Stimulated activated CD8-positive, alpha-beta memory T cell treated with anti-CD3 and anti-CD28 coated beads, Interleukin-4, amount 100 ng/mL, for 1 hour (primary cell): ENCODE measurements around the gene ADCY5.

ENCODE experiments used
- DNase-seq, 2 donors: peaks; one replicate each; pipeline ENCODE4 v3.0.0-alpha.2; 2020; ENCODE audit warnings: low read depth in 2 of 2, low spot score in 1 of 2

The ADCY5 gene

GRCh38 chr3:123289391-123290106 is 159.3 kb downstream of the ADCY5 start:
- no peak for DNase-seq

DNA sequence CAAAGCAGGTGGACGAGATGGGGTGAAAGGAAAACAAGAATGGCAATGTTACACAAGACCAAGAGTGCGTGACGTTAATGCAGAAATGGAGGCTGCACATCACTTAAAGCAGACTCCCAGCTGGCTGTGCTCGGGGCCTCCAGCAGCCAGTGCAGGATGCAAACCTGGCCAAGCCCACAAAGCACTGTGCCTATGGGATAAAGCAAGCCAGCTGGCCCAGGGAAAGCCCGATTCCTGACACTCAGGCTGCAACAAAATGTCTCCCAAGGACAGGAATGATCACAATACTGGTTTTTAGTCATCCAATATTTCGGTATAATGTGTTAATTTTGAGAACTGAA is 161.0 kb downstream of the ADCY5 start:
- DNase-seq = no peak

DNA sequence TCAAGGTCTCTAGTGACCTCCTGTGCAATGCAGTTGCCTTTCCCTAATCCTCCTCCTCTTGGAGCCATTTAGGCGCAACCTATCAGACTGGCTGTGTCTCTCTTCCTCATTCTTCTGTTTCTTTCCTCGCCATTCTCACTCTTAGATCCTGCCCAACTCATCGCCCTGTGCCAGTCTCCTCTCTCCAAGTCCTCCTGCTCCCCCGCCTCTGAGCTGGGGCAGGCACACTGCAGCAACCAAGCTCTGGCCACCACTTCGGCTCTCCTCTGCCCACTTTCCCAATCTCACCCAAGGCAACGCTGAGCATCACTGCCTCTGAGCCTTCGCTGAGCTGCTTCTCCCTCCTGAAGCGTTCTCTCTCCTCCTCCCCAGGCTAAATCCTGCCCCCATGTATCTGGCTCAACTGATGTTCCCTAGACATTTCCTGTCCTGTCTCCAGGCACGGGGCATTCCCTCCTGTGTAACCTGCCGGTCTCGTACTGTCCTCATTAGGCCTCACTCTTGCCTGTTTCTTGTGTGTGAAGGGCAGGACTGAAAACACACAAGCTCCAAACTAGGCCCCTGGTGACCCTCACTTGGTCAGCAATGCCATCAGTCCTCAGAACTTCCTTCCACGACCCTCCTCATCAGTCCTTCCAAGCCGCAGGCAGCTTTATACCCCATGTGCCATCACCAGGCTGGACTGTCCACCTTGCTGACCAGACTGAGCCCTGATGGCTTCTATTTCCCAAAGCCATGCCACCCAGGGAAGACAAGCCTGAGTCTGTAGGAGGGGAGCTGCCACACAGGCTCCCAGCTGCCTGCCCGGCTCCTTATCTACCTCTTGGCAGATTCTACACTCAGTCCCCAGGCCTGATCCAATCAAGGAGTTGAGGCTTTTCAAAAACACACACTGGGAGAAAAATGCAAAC is 161.6 kb downstream of the ADCY5 start:
- DNase-seq = no peak

GRCh38 chr3:123286308-123287023 is 162.4 kb downstream of the ADCY5 start:
- DNase-seq = no peak

DNA sequence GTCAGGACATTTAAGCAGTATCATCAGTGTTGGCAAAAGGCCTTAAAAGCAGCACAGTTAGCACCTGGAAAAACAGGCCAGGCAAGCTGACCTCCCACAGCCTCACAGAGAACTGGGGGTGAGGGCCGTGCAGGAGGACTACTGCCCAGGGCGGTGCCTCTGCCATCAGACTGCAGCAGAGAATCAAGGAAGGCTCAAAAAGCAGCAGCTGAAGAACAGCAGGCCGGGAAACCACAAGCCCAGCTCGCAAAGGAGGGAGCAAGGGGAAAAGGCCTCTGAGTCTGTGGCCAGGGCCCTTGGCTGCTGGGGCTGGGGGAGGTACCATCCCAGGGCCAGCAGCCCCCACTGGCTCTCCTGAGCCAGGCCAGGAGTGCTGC is 163.0 kb downstream of the ADCY5 start:
- DNase-seq = no peak

DNA sequence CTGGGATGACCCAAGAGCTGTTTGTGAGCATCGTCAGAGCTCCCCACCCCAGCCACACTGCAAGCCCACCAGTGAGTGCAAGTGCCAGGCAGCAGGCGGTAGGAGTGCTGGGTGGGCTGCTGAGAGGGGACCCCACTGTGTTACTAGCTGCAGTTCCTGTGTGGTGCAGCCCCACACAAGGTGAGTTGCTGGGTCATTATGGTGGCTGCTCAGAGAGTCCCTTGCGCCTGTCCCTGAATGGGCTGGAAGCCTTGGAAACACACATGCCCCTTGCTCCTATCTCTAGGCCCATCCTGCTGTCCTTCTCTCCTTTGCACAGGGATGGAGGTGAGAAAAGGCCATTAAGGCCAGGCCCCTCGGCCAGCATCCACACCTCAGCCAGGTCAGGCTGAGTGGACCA is 163.4 kb downstream of the ADCY5 start:
- DNase-seq = no peak

GRCh38 chr3:123285066-123285465 is 163.8 kb downstream of the ADCY5 start:
- no peak for DNase-seq

DNA sequence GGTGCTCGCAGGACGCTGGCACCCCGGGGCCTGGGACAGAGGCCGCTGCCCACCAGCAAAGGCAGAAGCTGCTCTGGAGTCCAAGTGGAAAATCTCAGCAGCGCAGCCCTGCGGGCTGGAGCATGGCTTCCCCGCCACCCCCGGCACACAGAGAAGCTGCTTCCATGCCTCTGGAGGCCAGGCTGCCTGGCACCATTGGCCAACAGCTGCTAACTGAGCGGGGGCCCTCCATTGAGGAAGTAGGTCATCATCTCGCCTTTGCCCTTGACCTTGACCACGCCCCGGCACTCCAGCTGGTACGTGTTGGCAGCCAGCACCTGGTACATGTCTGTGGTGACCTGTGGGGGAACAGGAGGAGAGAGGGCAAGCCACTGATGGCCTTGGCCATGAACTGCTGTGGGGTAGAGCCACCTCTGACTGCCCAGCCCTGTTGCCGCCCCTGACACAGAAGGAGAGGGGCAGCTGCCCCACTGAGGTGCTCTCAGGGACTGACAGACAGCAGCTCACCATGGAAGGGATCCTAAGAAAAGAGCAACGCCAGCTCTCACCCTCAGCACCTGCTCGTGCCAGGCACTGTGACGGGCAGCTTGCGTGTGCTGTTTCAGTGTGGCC is 164.4 kb downstream of the ADCY5 start:
- no peak for DNase-seq

DNA sequence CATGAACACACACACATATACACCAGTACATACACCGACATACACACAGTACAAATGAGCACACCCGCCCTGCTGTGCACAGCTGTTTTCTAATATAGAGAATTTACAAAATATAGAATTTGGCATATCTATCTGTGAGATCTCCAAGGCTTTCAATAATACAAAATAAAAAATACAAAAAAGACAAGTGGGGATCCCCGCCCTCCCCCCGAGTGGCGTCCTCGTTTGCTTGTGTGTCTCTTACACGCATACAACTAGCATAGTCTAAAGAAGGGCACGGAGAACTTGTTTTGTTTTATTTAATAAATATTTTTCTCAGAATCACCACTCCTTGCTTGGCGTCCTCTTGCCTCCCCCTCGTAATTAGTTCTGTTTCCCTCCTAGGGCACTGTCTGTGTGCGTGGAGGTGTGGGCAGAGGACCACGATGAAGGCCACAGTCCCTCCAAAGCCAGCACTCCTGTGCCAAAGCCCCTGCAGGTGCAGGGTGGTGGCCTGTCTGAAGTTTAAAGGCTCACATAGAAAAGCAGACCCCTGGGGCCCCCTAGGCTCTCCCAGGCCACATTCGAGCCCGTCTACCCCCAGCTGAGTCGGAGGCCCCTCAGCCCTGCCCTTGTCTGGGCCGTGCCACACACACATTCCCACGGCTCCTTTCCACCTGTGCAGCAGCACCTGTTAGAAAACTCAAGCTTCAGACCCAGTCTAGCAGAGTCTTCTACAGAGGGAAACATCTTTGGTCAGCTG is 165.1 kb downstream of the ADCY5 start:
- no peak for DNase-seq

DNA sequence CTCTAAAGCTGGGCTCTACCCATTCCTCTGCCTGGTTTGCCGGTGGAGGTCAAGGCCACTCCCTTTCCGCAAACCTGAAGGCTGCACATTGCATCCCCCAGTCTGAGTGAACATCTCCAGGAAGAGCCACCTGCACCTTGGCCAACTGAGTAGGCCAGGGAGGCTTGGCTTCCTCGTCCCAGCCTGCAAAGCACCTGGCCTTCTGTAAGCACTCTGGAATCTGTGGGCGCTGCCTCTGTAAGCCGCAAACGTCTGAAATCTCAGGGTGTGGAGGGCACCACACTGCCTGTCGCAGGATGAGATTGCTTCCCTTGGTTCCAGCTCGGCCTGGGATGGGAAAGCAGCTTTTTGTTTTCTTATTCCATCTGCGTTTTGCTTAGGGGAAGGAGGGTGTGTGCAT is 165.8 kb downstream of the ADCY5 start:
- no peak for DNase-seq

GRCh38 chr3:123282461-123282860 is 166.4 kb downstream of the ADCY5 start:
- DNase-seq = no peak

DNA sequence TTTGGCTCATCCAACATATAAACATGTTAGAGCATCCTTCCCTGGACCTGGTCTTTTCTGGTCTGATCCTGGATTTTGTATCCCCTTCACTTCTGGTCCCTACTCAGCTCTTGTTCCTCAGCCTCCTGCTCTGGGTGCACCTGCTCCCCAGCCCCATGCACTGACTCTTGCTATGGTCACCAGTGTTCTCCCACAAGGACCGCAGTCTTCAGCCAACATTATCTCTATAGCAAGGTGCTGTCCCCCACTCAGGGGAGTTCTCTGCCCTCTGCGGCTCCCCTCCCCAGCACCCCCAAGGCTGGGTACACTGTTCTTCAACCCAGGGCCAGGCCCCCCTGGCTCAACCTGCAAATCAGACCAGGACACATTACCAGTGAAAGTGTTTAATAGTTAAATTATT is 167.0 kb downstream of the ADCY5 start:
- no peak for DNase-seq

DNA sequence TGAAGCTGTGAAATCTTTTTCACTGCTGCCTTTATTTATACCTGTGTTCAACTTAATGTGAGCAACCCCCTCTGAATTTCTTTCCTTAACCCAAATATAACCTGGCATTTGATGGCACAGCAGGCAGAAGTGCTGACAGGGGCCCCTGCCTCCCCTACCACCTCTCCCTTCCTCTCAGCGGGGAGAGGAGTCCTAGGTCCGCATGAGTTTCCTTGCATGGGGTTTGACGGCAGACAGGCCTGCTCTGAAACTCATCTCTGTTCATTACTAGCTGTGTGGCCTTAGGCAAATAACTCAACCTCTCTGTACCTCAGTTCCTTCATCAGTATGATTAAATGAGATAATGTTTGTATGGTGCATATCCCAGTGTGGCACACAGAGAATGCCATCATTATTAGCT is 167.5 kb downstream of the ADCY5 start:
- no peak for DNase-seq

DNA sequence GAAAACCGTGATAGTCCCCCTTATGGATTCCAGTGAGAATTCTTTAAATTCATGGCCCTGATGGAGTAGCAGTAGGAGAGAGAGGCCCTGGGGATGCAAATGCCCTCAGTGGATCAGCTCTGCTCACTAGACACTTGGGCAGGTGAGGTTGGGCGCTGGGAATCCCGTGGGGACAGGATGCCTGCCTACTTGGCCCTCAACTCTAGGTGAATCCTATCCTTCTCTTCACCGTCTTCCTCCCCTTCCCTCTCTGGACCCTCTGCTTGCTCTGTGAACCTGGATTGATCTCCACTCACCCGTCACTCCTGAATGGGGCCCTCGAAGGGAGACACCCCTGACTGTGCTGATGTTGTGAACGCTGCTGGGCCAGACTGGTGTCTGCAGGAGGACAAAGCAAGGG is 169.8 kb downstream of the ADCY5 start:
- no peak for DNase-seq

GRCh38 chr3:123278446-123278845 is 170.4 kb downstream of the ADCY5 start:
- DNase-seq = no peak

- no peak for DNase-seq
Observed at GRCh38 chr3:123277106-123277505, 171.8 kb downstream of the ADCY5 start.

- no peak for DNase-seq
Observed at GRCh38 chr3:123276346-123277006, 172.4 kb downstream of the ADCY5 start.

DNA sequence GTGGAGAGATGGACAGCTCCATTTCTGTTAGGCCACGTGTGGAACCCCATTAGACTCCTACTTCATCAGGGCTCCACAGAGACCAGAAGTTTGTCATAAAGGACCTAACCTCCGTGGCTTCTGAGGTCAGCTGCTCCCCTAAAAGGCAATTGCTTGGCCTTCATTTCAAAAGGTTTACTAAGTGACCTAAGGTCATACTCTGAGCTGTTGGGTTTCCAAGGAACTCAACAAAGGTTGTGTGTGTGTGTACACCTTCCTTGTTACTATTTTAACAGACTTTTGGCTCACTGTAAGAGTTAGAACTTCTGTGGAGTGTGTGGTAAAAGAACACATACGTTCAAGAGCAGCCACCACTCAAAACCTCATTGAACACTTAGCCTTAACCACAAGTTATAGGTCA is 173.2 kb downstream of the ADCY5 start:
- no peak for DNase-seq

GRCh38 chr3:123272547-123272946 is 176.3 kb downstream of the ADCY5 start:
- DNase-seq = no peak

- DNase-seq = no peak
Observed at GRCh38 chr3:123271466-123272159, 177.3 kb downstream of the ADCY5 start.
